Measurements from ENCODE around the gene MPPED1. TPM values are rescaled to one million over a fixed set of nuclear protein-coding genes. Genes with fewer than 3 reads are reported as not detected.

The MPPED1 gene
- total and polyA plus RNA-seq, 2 of the 13 experiments (the other 11 are each of a cell fraction or from before 2014, with no cell fraction given) = 0.77 TPM; not detected in 1

- no peak for TF ChIP-seq PLSCR1 (CRISPR knock-in tag; IDR thresholded peaks at IDR 0.05; ENCODE audit: borderline replicate concordance)
- TF ChIP-seq HOXA3 (CRISPR knock-in tag; IDR thresholded peaks at IDR 0.05) = 0 out of 2 replicates have a peak, but pooled peaks have one; percentile 18
- no peak for TF ChIP-seq ZNF207 (IDR thresholded peaks at IDR 0.05; ENCODE audit: borderline replicate concordance)
- 0 out of 2 replicates have a peak, but pooled peaks have one; percentile 27 for TF ChIP-seq ZNF205 (CRISPR knock-in tag; IDR thresholded peaks at IDR 0.05)
- no peak for TF ChIP-seq PRDM4 (CRISPR knock-in tag; IDR thresholded peaks at IDR 0.05; ENCODE audit: borderline replicate concordance)
- no peak for TF ChIP-seq BATF2 (CRISPR knock-in tag; IDR thresholded peaks at IDR 0.05)
- TF ChIP-seq ONECUT2 (CRISPR knock-in tag; IDR thresholded peaks at IDR 0.05) = no peak
- TF ChIP-seq RBM39 (IDR thresholded peaks at IDR 0.05; ENCODE audit: low read depth, low read length, poor library complexity, severe bottlenecking) = no peak
- TF ChIP-seq ZNF501 (CRISPR knock-in tag; IDR thresholded peaks at IDR 0.05) = 0 out of 2 replicates have a peak, but pooled peaks have one; percentile 43
- TF ChIP-seq, protein P1, sequence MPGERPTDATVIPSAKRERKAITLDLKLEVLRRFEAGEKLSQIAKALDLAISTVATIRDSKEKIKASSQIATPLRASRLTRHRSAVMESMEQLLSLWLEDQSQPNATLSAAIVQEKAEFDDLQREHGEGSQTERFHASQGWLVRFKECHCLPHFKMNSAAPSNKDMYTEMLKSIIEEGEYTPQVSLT (CRISPR knock-in tag; IDR thresholded peaks at IDR 0.05; ENCODE audit: borderline replicate concordance, low read depth) = no peak
- TF ChIP-seq ZNF468 (CRISPR knock-in tag; IDR thresholded peaks at IDR 0.05) = no peak
- no peak for TF ChIP-seq TAF15 (IDR thresholded peaks at IDR 0.05; ENCODE audit: low read depth, low read length, poor library complexity, severe bottlenecking)
- no peak for TF ChIP-seq SOX13 (IDR thresholded peaks at IDR 0.05)
- 0 out of 4 replicates have a peak, but pooled peaks of 1 of the 2 experiments have one; percentile 16 for TF ChIP-seq SOX13 (CRISPR knock-in tag; conservative IDR thresholded peaks at IDR 0.05 in 1 of 2, IDR thresholded peaks at IDR 0.05 in 1 of 2)
- TF ChIP-seq MEIS1 (CRISPR knock-in tag; IDR thresholded peaks at IDR 0.05; ENCODE audit: borderline replicate concordance) = no peak
- no peak for TF ChIP-seq U2AF1 (optimal IDR thresholded peaks at IDR 0.05; ENCODE audit: low read depth, low read length)
- TF ChIP-seq MAF1 (CRISPR knock-in tag; IDR thresholded peaks at IDR 0.05; ENCODE audit: borderline replicate concordance) = no peak
- 0 out of 2 replicates have a peak, but pooled peaks have one; percentile 33 for TF ChIP-seq IRF2 (CRISPR knock-in tag; IDR thresholded peaks at IDR 0.05)
- no peak for TF ChIP-seq ZNF703 (CRISPR knock-in tag; IDR thresholded peaks at IDR 0.05; ENCODE audit: borderline replicate concordance)
- no peak for TF ChIP-seq ELF4 (CRISPR knock-in tag; IDR thresholded peaks at IDR 0.05; ENCODE audit: borderline replicate concordance)
- TF ChIP-seq ZSCAN12 (CRISPR knock-in tag; IDR thresholded peaks at IDR 0.05) = no peak
Observed at GRCh38 chr22:43385770-43386641, 25.8 kb upstream of the MPPED1 start (continued).
